Right lobe of liver (tissue), 6 donors: ENCODE data around the gene ERFE. TPM values are rescaled to one million over a fixed set of nuclear protein-coding genes. Genes with fewer than 3 reads are reported as not detected.

Experiments
- ATAC-seq, 4 donors: fragments of 200-7000 bp; cut with Tn5 transposase; one replicate each; pipeline ENCODE4 v1.9.1; 2020; ENCODE audit warnings: mild to moderate bottlenecking in 4 of 4, moderate library complexity in 4 of 4
- DNase-seq, 3 donors: peaks; one replicate each; pipeline ENCODE4 v3.0.0-alpha.2; 2020
- H3K27ac ChIP-seq, 3 donors: fragments of 200-600 bp; one replicate each; pipeline ENCODE4 v1.8.0; 2022
- H3K27me3 ChIP-seq, 2 donors: fragments of 200-600 bp; one replicate each; pipeline ENCODE4 v1.8.0; 2022
- H3K36me3 ChIP-seq, 4 donors: fragments of 200-600 bp; sonication (generic) in 1 of 4; one replicate each; pipeline versions ENCODE4 v1.5.1 to v1.8.0; 2017 to 2022; ENCODE audit warnings: control low read depth in 1 of 4
- H3K4me1 ChIP-seq, 4 donors: fragments of 200-600 bp; sonication (generic) in 1 of 4; one replicate each; pipeline versions ENCODE4 v1.5.1 to v1.8.0; 2017 to 2022; ENCODE audit warnings: control low read depth in 1 of 4
- H3K4me3 ChIP-seq, 3 donors: fragments of 200-600 bp; one replicate each; pipeline ENCODE4 v1.8.0; 2022
- H3K9me3 ChIP-seq, 4 donors: fragments of 200-600 bp; sonication (generic) in 1 of 4; one replicate each; pipeline versions ENCODE4 v1.5.1 to v1.8.0; 2017 to 2022; ENCODE audit warnings: control low read depth in 1 of 4
- CTCF ChIP-seq, 4 donors: fragments of 200-600 bp in 3 of 4; fragments of 450-650 bp in 1 of 4; IDR thresholded peaks; one replicate each; pipeline versions ENCODE4 v1.5.1 to v1.8.0; 2016 to 2022; ENCODE audit warnings: antibody characterized with exemption in 4 of 4, mild to moderate bottlenecking in 2 of 4
- POLR2A ChIP-seq: fragments of 450-650 bp; IDR thresholded peaks from one replicate; pipeline ENCODE4 v1.6.1; 2017; ENCODE audit warnings: antibody characterized with exemption, mild to moderate bottlenecking
- WGBS: methylation state at CpG from one replicate; pipeline ENCODE4 v1.1.6; 2018; ENCODE audit warnings: low coverage, low lambda C conversion rate; ENCODE audit not compliant: insufficient coverage; ENCODE audit errors: missing lambda C conversion rate; 5-methylcytosine and 5-hydroxymethylcytosine counted together
- intact Hi-C, 2 donors: fragments of 100-400 bp; cut with DNase I; formaldehyde crosslinking; loops; one replicate each; pipeline versions ENCODE4 v1.11.2 to v1.14.1; 2022
- total RNA-seq, 6 experiments: library from RNA; depleted of rRNA in 2 of 6; stranded (reverse); fragments of >200 nt in 2 of 6; fragmentation: NEBNext Ultra II Directional in 3 of 6; extraction: Animal tissue kit (Norgen Biotek cat#: 25700) in 3 of 6; gene quantifications; one replicate each; pipeline versions ENCODE4 v1.1.0 to v1.2.4, GENCODE V29; 2016 to 2023
- donor health status: DM: no; HTN: yes; CAD: no.
- donor health status: DM: no; HTN: no; CAD: no.
- donor health status: DM: no; HTN: no; CAD: no.
- donor health status: DM: no; HTN: yes; CAD: no.
- donor health status: DM: no; HTN: yes; CAD: no.

The ERFE gene
- total RNA-seq, 6 experiments from 2014 or later = 0.27 to 1.4 (median 0.31) TPM; not detected in 3

GRCh38 chr2:238126775-238127164 lies 32.0 kb upstream of the ERFE start:
- WGBS = 90% methylated on average over 2 of the region's 2 CpGs
- DNase-seq (no peak), ATAC-seq (no peak)
- H3K9me3 ChIP-seq = no peaks in the 10 kb centered on the region
- H3K4me1 ChIP-seq = no peaks in the 10 kb centered on the region
- intact Hi-C loops = no loop called here
- TF ChIP-seq CTCF (IDR thresholded peaks at IDR 0.05) (no peak), POLR2A (no peak)
- no peak overlapping the region for H3K27ac ChIP-seq
- no peaks in the 10 kb centered on the region for H3K27me3 ChIP-seq
- no peak overlapping the region for H3K4me3 ChIP-seq
- H3K36me3 ChIP-seq = no peaks in the 10 kb centered on the region

GRCh38 chr2:238127165-238128060 lies 31.4 kb upstream of the ERFE start:
- H3K27me3 ChIP-seq = no peaks in the 10 kb centered on the region
- no peaks in the 10 kb centered on the region for H3K36me3 ChIP-seq
- H3K9me3 ChIP-seq = no peaks in the 10 kb centered on the region
- no peaks in the 10 kb centered on the region for H3K4me1 ChIP-seq
- intact Hi-C loops = no loop called here
- no peak for TF ChIP-seq POLR2A
- ATAC-seq (peak in 2 of 4 donors; percentile 12 to 17), DNase-seq (peak in 2 of 3 donors; percentile 18 to 52)
- no peak overlapping the region for H3K27ac ChIP-seq
- 72% methylated on average over 8 of the region's 36 CpGs for WGBS
- H3K4me3 ChIP-seq = no peak overlapping the region

GRCh38 chr2:238128061-238128440 lies 30.7 kb upstream of the ERFE start:
- Histone ChIP-seq H3K4me1 (no peaks in the 10 kb centered on the region), H3K9me3 (no peaks in the 10 kb centered on the region), H3K4me3 (no peak overlapping the region), H3K36me3 (no peaks in the 10 kb centered on the region), H3K27me3 (no peaks in the 10 kb centered on the region), H3K27ac (no peak overlapping the region)
- TF ChIP-seq CTCF (IDR thresholded peaks at IDR 0.05) = no peak
- TF ChIP-seq POLR2A = no peak
- ATAC-seq (no peak), DNase-seq (no peak)
- WGBS = 94% methylated on average over 14 of the region's 22 CpGs
- intact Hi-C loops = no loop called here

GRCh38 chr2:238128534-238129001 lies 30.2 kb upstream of the ERFE start:
- intact Hi-C loops = no loop called here
- H3K36me3 ChIP-seq = no peaks in the 10 kb centered on the region
- H3K4me3 ChIP-seq = no peak overlapping the region
- no peaks in the 10 kb centered on the region for H3K27me3 ChIP-seq
- WGBS = no CpG with 5 or more reads among the region's 30 CpGs
- TF ChIP-seq CTCF (IDR thresholded peaks at IDR 0.05) (no peak), POLR2A (no peak)
- H3K27ac ChIP-seq = no peak overlapping the region
- DNase-seq (peak in 1 of 3 donors; percentile 12), ATAC-seq (no peak)
- no peaks in the 10 kb centered on the region for H3K9me3 ChIP-seq
- no peaks in the 10 kb centered on the region for H3K4me1 ChIP-seq
